HepG2 (cell line): Measurements from ENCODE around the gene TRMT112.

Experiments used
- NR1H2 ChIP-seq: sonication (generic); formaldehyde crosslinking; IDR thresholded peaks from 2 replicates; pipeline ENCODE4 v1.8.1; 2022; ENCODE audit warnings: low read depth, missing genetic modification reagents, borderline replicate concordance
- POLR2A ChIP-seq, 2 experiments: IDR thresholded peaks; 2 replicates each; pipeline ENCODE4 v1.6.1; 2011; ENCODE audit warnings: low read depth in 2 of 2, low read length in 2 of 2, mild to moderate bottlenecking in 1 of 2, moderate library complexity in 1 of 2; ENCODE audit not compliant: insufficient read depth in 1 of 2
- STAG1 ChIP-seq: sonication (generic); formaldehyde crosslinking; IDR thresholded peaks from 2 replicates; pipeline ENCODE4 v1.4.0; 2020; ENCODE audit warnings: missing genetic modification reagents
- ZBTB1 ChIP-seq: sonication (generic); formaldehyde crosslinking; IDR thresholded peaks from 2 replicates; pipeline ENCODE4 v1.4.0; 2020; ENCODE audit warnings: missing genetic modification reagents, borderline replicate concordance
- TF ChIP-seq, protein P1 (sequence below): sonication (generic); formaldehyde crosslinking; conservative IDR thresholded peaks from 2 replicates; pipeline ENCODE4 v1.4.0; 2020; ENCODE audit warnings: missing genetic modification reagents
- TF ChIP-seq, protein P2 (sequence below): sonication (generic); formaldehyde crosslinking; IDR thresholded peaks from 2 replicates; pipeline ENCODE4 v1.4.0; 2020; ENCODE audit warnings: missing genetic modification reagents
- TF ChIP-seq, protein P3 (sequence below): sonication (generic); formaldehyde crosslinking; conservative IDR thresholded peaks from 2 replicates; pipeline ENCODE4 v1.4.0; 2020; ENCODE audit warnings: missing genetic modification reagents

DNA sequence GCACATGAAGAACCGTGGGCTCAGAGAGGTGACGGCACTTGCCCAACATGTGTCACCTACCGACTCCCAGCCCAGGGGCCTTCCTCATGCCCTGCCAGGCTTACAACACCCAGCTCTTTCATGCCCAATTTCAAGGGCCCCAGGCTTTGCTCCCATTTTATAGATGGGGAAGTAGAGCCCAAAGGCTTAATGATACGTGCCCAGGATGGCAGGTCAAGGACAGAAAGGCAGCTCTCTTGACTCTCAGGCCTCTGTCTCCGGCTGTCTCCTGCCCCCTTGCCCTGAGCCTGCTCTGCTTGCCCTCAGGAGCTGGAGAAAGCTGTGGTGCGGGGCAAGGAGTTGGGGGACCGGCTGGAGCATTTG is 31.6 kb upstream of the TRMT112 start:
- TF ChIP-seq, protein P1, sequence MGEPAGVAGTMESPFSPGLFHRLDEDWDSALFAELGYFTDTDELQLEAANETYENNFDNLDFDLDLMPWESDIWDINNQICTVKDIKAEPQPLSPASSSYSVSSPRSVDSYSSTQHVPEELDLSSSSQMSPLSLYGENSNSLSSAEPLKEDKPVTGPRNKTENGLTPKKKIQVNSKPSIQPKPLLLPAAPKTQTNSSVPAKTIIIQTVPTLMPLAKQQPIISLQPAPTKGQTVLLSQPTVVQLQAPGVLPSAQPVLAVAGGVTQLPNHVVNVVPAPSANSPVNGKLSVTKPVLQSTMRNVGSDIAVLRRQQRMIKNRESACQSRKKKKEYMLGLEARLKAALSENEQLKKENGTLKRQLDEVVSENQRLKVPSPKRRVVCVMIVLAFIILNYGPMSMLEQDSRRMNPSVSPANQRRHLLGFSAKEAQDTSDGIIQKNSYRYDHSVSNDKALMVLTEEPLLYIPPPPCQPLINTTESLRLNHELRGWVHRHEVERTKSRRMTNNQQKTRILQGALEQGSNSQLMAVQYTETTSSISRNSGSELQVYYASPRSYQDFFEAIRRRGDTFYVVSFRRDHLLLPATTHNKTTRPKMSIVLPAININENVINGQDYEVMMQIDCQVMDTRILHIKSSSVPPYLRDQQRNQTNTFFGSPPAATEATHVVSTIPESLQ (CRISPR knock-in tag) = no peak
- TF ChIP-seq NR1H2 (CRISPR knock-in tag) = no peak
- TF ChIP-seq, protein P2, sequence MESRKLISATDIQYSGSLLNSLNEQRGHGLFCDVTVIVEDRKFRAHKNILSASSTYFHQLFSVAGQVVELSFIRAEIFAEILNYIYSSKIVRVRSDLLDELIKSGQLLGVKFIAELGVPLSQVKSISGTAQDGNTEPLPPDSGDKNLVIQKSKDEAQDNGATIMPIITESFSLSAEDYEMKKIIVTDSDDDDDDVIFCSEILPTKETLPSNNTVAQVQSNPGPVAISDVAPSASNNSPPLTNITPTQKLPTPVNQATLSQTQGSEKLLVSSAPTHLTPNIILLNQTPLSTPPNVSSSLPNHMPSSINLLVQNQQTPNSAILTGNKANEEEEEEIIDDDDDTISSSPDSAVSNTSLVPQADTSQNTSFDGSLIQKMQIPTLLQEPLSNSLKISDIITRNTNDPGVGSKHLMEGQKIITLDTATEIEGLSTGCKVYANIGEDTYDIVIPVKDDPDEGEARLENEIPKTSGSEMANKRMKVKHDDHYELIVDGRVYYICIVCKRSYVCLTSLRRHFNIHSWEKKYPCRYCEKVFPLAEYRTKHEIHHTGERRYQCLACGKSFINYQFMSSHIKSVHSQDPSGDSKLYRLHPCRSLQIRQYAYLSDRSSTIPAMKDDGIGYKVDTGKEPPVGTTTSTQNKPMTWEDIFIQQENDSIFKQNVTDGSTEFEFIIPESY (CRISPR knock-in tag) = no peak
- TF ChIP-seq, protein P3, sequence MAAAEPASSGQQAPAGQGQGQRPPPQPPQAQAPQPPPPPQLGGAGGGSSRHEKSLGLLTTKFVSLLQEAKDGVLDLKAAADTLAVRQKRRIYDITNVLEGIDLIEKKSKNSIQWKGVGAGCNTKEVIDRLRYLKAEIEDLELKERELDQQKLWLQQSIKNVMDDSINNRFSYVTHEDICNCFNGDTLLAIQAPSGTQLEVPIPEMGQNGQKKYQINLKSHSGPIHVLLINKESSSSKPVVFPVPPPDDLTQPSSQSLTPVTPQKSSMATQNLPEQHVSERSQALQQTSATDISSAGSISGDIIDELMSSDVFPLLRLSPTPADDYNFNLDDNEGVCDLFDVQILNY = no peak
- TF ChIP-seq ZBTB1 (CRISPR knock-in tag) = no peak
- no peak for TF ChIP-seq POLR2A (IDR thresholded peaks at IDR 0.05; ENCODE audit: insufficient read depth in 1 of 2, low read depth in 2 of 2, low read length in 2 of 2)
- no peak for TF ChIP-seq STAG1 (CRISPR knock-in tag)
